Measurements from ENCODE around the gene PSMB5. TPM values are rescaled to one million over a fixed set of nuclear protein-coding genes. Genes with fewer than 3 reads are reported as not detected.

The PSMB5 gene
- total RNA-seq, 4 donors from 2014 or later, result 304 to 543 (median 486) TPM

GRCh38 chr14:22977434-22977683 lies 57.3 kb downstream of the PSMB5 start:
- DNase-seq, result no peak
- ATAC-seq, result no peak
- peaks cover 22 to 25% (median 23%) of the 10 kb centered on the region in 3 donors for H3K27me3 ChIP-seq
- H3K9me3 ChIP-seq, result no peaks in the 10 kb centered on the region
- peaks cover 0 to 9% of the 10 kb centered on the region in 2 donors for H3K4me1 ChIP-seq
- no peaks in the 10 kb centered on the region for H3K36me3 ChIP-seq
- no peak overlapping the region for H3K4me3 ChIP-seq
- intact Hi-C loops (cut with DNase I; ENCODE audit: low total_unique reads), result no loop called here
- TF ChIP-seq CTCF (IDR thresholded peaks at IDR 0.05 in 4 of 5, conservative IDR thresholded peaks at IDR 0.05 in 1 of 5), result no peak
- TF ChIP-seq POLR2A (IDR thresholded peaks at IDR 0.05), result no peak
- peak overlapping the region in 1 of 4 donors; percentile 38 for H3K27ac ChIP-seq
- in situ Hi-C loops (cut with MboI; ENCODE audit: low sequenced_read_pairs in 4 of 4), result no loop called here

GRCh38 chr14:22976620-22977433 lies 57.9 kb downstream of the PSMB5 start:
- intact Hi-C loops (cut with DNase I; ENCODE audit: low total_unique reads) (no loop called here), in situ Hi-C loops (cut with MboI; ENCODE audit: low sequenced_read_pairs in 4 of 4) (no loop called here)
- peaks cover 0 to 3% of the 10 kb centered on the region in 2 donors for H3K4me1 ChIP-seq
- peaks cover 17 to 19% (median 18%) of the 10 kb centered on the region in 3 donors for H3K27me3 ChIP-seq
- H3K9me3 ChIP-seq, result no peaks in the 10 kb centered on the region
- ATAC-seq (no peak), DNase-seq (no peak)
- TF ChIP-seq CTCF (IDR thresholded peaks at IDR 0.05 in 4 of 5, conservative IDR thresholded peaks at IDR 0.05 in 1 of 5) (no peak), POLR2A (IDR thresholded peaks at IDR 0.05) (no peak)
- peak overlapping the region in 1 of 4 donors; percentile 38 for H3K27ac ChIP-seq
- no peak overlapping the region for H3K4me3 ChIP-seq
- H3K36me3 ChIP-seq, result no peaks in the 10 kb centered on the region

Other genes with a start within 250 kb of the PSMB5 start
- 1 to 10 TPM in 3 of 4 donors, under 1 TPM in 1; 0.68 to 5.3 (median 2.2) TPM for gene SLC7A7, start 219.5 kb downstream of the PSMB5 start, total RNA-seq
- gene MRPL52, start 205.0 kb downstream of the PSMB5 start, total RNA-seq, result 100 to 1,000 TPM in 1 of 4 donors, 10 to 100 TPM in 3; 48.5 to 153 (median 89.0) TPM
- gene MMP14, start 198.3 kb downstream of the PSMB5 start, total RNA-seq, result 10 to 100 TPM; 14.9 to 29.7 (median 20.8) TPM
- gene LRP10, start 163.2 kb downstream of the PSMB5 start, total RNA-seq, result 100 to 1,000 TPM in 1 of 4 donors, 10 to 100 TPM in 3; 31.1 to 109 (median 60.1) TPM
- gene REM2, start 151.7 kb downstream of the PSMB5 start, total RNA-seq, result 1 to 10 TPM in 1 of 4 donors, not detected in 3; 1.1 TPM
- 10 to 100 TPM; 37.7 to 83.3 (median 62.1) TPM for gene RBM23, start 115.8 kb downstream of the PSMB5 start, total RNA-seq
- 10 to 100 TPM; 67.2 to 83.2 (median 78.6) TPM for gene PRMT5, start 105.5 kb downstream of the PSMB5 start, total RNA-seq
- 10 to 100 TPM; 12.9 to 34.6 (median 17.1) TPM for gene HAUS4, start 77.8 kb downstream of the PSMB5 start, total RNA-seq
- gene AJUBA, start 52.3 kb downstream of the PSMB5 start, total RNA-seq, result 1 to 10 TPM in 2 of 4 donors, under 1 TPM in 2; 0.46 to 5.0 (median 1.9) TPM
- gene C14orf93, start 24.8 kb downstream of the PSMB5 start, total RNA-seq, result 10 to 100 TPM in 1 of 4 donors, 1 to 10 TPM in 3; 3.7 to 16.2 (median 6.7) TPM
- gene PSMB11, start 7.3 kb upstream of the PSMB5 start, total RNA-seq, result not detected
- 1 to 10 TPM in 1 of 4 donors, under 1 TPM in 3; 0.36 to 1.7 (median 0.58) TPM for gene CDH24, start 22.6 kb upstream of the PSMB5 start, total RNA-seq
- 10 to 100 TPM; 61.9 to 74.8 (median 70.6) TPM for gene ACIN1, start 60.2 kb upstream of the PSMB5 start, total RNA-seq
- 10 to 100 TPM in 3 of 4 donors, 1 to 10 TPM in 1; 9.5 to 28.8 (median 13.8) TPM for gene C14orf119, start 60.6 kb upstream of the PSMB5 start, total RNA-seq
- gene CIROP, start 70.1 kb upstream of the PSMB5 start, total RNA-seq, result not detected
- gene CEBPE, start 84.4 kb upstream of the PSMB5 start, total RNA-seq, result not detected
- 100 to 1,000 TPM in 1 of 4 donors, 10 to 100 TPM in 3; 34.5 to 199 (median 63.7) TPM for gene SLC7A8, start 148.8 kb upstream of the PSMB5 start, total RNA-seq
- gene RNF212B, start 203.0 kb upstream of the PSMB5 start, total RNA-seq, result not detected

Data from gastrocnemius medialis (tissue), 4 donors.